Measurements from ENCODE around the gene RAB29. TPM values are rescaled to one million over a fixed set of nuclear protein-coding genes. Genes with fewer than 3 reads are reported as not detected.

RAB29 gene
- total RNA-seq, 2 donors from 2014 or later = 23.5 to 47.2 TPM

DNA sequence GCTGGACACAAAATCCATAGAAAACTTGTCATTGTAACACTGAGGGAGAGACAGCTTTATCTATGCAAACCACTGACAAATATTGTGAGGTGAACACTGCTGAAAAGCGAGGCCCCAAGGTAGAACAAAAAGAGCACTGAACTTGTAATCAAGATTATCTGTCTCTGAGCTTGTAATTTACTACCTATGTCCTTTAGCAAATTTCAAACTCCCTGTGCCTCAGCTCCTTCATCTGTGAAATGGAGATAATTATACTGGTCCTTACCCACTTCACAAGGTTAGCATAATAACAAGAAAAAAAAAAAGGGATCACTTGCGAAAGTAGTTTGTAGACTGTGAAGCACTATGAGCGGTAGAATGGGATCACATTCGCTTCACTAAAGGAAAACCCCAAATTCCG lies 20.4 kb downstream of the RAB29 start:
- Histone ChIP-seq H3K27me3 (replicated peaks; ENCODE audit: insufficient read depth) (no peaks in the 10 kb centered on the region), H3K4me1 (ENCODE audit: control insufficient read depth in 1 of 2, low read depth in 2 of 2) (no peaks in the 10 kb centered on the region), H3K4me3 (no peak overlapping the region), H3K9me3 (no peaks in the 10 kb centered on the region), H3K27ac (no peak overlapping the region), H3K36me3 (no peaks in the 10 kb centered on the region)
- ATAC-seq (ENCODE audit: insufficient number of reproducible peaks, low FRiP score, low read depth) (no peak), DNase-seq (ENCODE audit: low spot score) (no peak)
- TF ChIP-seq CTCF (IDR thresholded peaks at IDR 0.05) = no peak

- Histone ChIP-seq H3K27me3 (replicated peaks; ENCODE audit: insufficient read depth) (no peaks in the 10 kb centered on the region), H3K4me3 (peak overlapping the region; percentile 85), H3K27ac (no peak overlapping the region), H3K9me3 (no peaks in the 10 kb centered on the region), H3K36me3 (no peaks in the 10 kb centered on the region), H3K4me1 (ENCODE audit: control insufficient read depth in 1 of 2, low read depth in 2 of 2) (peaks cover 17 to 21% of the 10 kb centered on the region in 2 donors)
- ATAC-seq (ENCODE audit: insufficient number of reproducible peaks, low FRiP score, low read depth) (no peak), DNase-seq (ENCODE audit: low spot score) (no peak)
- TF ChIP-seq CTCF (IDR thresholded peaks at IDR 0.05) = no peak
Observed at GRCh38 chr1:205751036-205751651, 24.1 kb downstream of the RAB29 start.

DNA sequence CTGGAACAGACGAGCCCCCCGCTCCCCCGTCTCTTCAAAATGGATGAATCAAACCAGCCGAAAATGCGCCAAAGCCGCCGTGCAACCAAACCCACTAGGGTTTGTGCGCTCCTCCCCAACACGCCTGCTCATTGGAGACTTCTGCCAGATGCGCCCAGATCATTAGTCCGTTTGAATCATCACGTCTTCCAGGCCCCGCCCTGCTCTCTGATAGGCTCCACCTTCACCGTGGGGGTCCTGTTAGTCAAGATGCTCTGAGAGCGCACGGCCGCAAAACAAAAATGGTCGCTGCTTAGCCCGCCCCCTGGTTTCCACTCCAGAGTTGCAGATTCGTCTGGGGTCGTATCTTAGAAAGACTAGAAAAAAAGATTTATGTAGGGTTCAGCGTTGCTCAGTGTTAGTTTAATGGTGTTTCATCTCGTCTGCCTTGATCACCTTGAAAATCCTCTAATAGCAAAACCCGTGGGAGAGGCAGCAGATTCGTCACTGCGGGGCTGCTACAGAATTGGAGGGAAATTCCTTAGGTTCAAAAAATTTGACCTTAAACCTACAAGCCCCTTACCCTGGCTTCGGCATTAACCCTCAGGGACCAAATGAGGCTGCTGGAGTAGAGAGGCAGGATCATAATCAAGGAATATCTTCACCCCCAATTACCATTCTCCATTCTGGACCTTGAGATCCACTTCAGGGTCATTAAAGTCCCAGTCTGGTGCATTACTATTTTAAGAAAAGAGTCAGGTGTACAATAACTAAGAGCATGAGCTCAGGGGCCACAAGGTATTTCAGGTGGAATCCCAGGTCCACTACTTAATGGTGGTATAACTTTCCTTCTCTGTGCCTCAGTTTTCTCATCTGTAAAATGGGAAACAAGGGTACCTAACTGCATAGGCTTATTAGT lies 24.9 kb downstream of the RAB29 start, which contains the start of gene NUCKS1:
NUCKS1 (minus strand) TSS at position 45 of the 898 bp plus-strand sequence. CDS start 209 bp downstream, outside the sequence.
- Histone ChIP-seq H3K4me1 (ENCODE audit: control insufficient read depth in 1 of 2, low read depth in 2 of 2) (peaks cover 21 to 28% of the 10 kb centered on the region in 2 donors), H3K36me3 (no peaks in the 10 kb centered on the region), H3K27me3 (replicated peaks; ENCODE audit: insufficient read depth) (no peaks in the 10 kb centered on the region), H3K4me3 (peak within 1 kb of the TSS; percentile 85), H3K27ac (peak within 1 kb of the TSS; percentile 94 to 95), H3K9me3 (no peaks in the 10 kb centered on the region)
- DNase-seq (ENCODE audit: low spot score) = peak; percentile 96
- no peak for TF ChIP-seq CTCF (IDR thresholded peaks at IDR 0.05)
- ATAC-seq (ENCODE audit: insufficient number of reproducible peaks, low FRiP score, low read depth) = peak; percentile 97

- peak; percentile 81 for DNase-seq (ENCODE audit: low spot score)
- Histone ChIP-seq H3K4me3 (peak overlapping the region; percentile 85), H3K4me1 (ENCODE audit: control insufficient read depth in 1 of 2, low read depth in 2 of 2) (peaks cover 21 to 28% of the 10 kb centered on the region in 2 donors), H3K9me3 (no peaks in the 10 kb centered on the region), H3K27me3 (replicated peaks; ENCODE audit: insufficient read depth) (no peaks in the 10 kb centered on the region), H3K36me3 (no peaks in the 10 kb centered on the region), H3K27ac (peak overlapping the region; percentile 94 to 95)
- TF ChIP-seq CTCF (IDR thresholded peaks at IDR 0.05) = no peak
- peak; percentile 80 for ATAC-seq (ENCODE audit: insufficient number of reproducible peaks, low FRiP score, low read depth)
Observed at GRCh38 chr1:205749234-205750137, 25.8 kb downstream of the RAB29 start.
